Measurements from ENCODE around the gene NUB1. TPM values are rescaled to one million over a fixed set of nuclear protein-coding genes. Genes with fewer than 3 reads are reported as not detected.

Gene NUB1
- polyA plus RNA-seq, 3 donors, result 32.0 to 39.2 (median 37.2) TPM

GRCh38 chr7:151312831-151313809 is 28.5 kb upstream of the NUB1 start:
- H3K4me2 ChIP-seq (replicated peaks; ENCODE audit: extremely low read depth, low read length, poor library complexity, severe bottlenecking), result no peak overlapping the region
- H3K79me2 ChIP-seq (ENCODE audit: insufficient read depth, low read length), result no peaks in the 10 kb centered on the region
- Mint-ChIP-seq H3K9me3 (peaks cover 0 to 12% (median 6%) of the 10 kb centered on the region in 7 donors), H3K4me1 (peaks cover 6% of the 10 kb centered on the region), H3K27ac (no peak overlapping the region), H3K4me3 (no peak overlapping the region), H3K36me3 (no peaks in the 10 kb centered on the region), H3K27me3 (ENCODE audit: low read depth in 3 of 3) (peaks cover 0 to 8% (median 0%) of the 10 kb centered on the region in 3 donors)
- no peak overlapping the region for H3K27ac ChIP-seq (ENCODE audit: low read depth in 1 of 2, low read length in 2 of 2)
- H3K4me3 ChIP-seq (replicated peaks in 1 of 3; ENCODE audit: low read depth in 2 of 3, low read length in 3 of 3), result no peak overlapping the region
- no peaks in the 10 kb centered on the region for H3K36me3 ChIP-seq (replicated peaks in 1 of 2; ENCODE audit: control insufficient read depth in 1 of 2, insufficient read depth in 2 of 2, low read length in 2 of 2)
- no peak for DNase-seq
- H3K4me1 ChIP-seq (ENCODE audit: control insufficient read depth in 1 of 2, insufficient read depth in 2 of 2, low read length in 2 of 2), result peaks cover 3 to 4% of the 10 kb centered on the region in 2 donors
- peaks cover 7 to 8% of the 10 kb centered on the region in 2 donors for H3K9me3 ChIP-seq (replicated peaks in 1 of 2; ENCODE audit: control insufficient read depth in 1 of 2, insufficient read depth in 1 of 2, low read length in 2 of 2)
- H4K20me1 ChIP-seq (ENCODE audit: insufficient read depth, low read length), result no peaks in the 10 kb centered on the region
- TF ChIP-seq, protein P1, sequence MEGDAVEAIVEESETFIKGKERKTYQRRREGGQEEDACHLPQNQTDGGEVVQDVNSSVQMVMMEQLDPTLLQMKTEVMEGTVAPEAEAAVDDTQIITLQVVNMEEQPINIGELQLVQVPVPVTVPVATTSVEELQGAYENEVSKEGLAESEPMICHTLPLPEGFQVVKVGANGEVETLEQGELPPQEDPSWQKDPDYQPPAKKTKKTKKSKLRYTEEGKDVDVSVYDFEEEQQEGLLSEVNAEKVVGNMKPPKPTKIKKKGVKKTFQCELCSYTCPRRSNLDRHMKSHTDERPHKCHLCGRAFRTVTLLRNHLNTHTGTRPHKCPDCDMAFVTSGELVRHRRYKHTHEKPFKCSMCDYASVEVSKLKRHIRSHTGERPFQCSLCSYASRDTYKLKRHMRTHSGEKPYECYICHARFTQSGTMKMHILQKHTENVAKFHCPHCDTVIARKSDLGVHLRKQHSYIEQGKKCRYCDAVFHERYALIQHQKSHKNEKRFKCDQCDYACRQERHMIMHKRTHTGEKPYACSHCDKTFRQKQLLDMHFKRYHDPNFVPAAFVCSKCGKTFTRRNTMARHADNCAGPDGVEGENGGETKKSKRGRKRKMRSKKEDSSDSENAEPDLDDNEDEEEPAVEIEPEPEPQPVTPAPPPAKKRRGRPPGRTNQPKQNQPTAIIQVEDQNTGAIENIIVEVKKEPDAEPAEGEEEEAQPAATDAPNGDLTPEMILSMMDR (IDR thresholded peaks at IDR 0.05), result no peak
- H2AFZ ChIP-seq (ENCODE audit: insufficient read depth, low read depth, low read length, poor library complexity, severe bottlenecking), result no peak overlapping the region
- 80% methylated on average over 8 of the region's 8 CpGs for WGBS (ENCODE audit: insufficient coverage)
- peaks cover 0 to 3% of the 10 kb centered on the region in 2 donors for H3K27me3 ChIP-seq (ENCODE audit: control insufficient read depth in 2 of 2, insufficient read depth in 2 of 2, low read length in 2 of 2)
- intact Hi-C loops (cut with micrococcal nuclease), result loop anchor here (5.0 kb wide), 1 partner anchor 134 kb away; no protein-coding TSS in a partner anchor
- no peak overlapping the region for H3K9ac ChIP-seq (ENCODE audit: insufficient read depth, low read length, poor library complexity, severe bottlenecking)

GRCh38 chr7:151313857-151314256 is 27.8 kb upstream of the NUB1 start:
- no peak overlapping the region for H3K27ac ChIP-seq (ENCODE audit: low read depth in 1 of 2, low read length in 2 of 2)
- H3K36me3 ChIP-seq (replicated peaks in 1 of 2; ENCODE audit: control insufficient read depth in 1 of 2, insufficient read depth in 2 of 2, low read length in 2 of 2), result no peaks in the 10 kb centered on the region
- peaks cover 0 to 8% (median 0%) of the 10 kb centered on the region in 3 donors for H3K27me3 Mint-ChIP-seq (ENCODE audit: low read depth in 3 of 3)
- TF ChIP-seq, protein P1 (IDR thresholded peaks at IDR 0.05), result no peak
- peaks cover 3 to 4% of the 10 kb centered on the region in 2 donors for H3K4me1 ChIP-seq (ENCODE audit: control insufficient read depth in 1 of 2, insufficient read depth in 2 of 2, low read length in 2 of 2)
- no peak overlapping the region for H3K27ac Mint-ChIP-seq
- DNase-seq, result no peak
- H3K9ac ChIP-seq (ENCODE audit: insufficient read depth, low read length, poor library complexity, severe bottlenecking), result no peak overlapping the region
- 82% methylated on average over 7 of the region's 10 CpGs for WGBS (ENCODE audit: insufficient coverage)
- H3K4me3 ChIP-seq (replicated peaks in 1 of 3; ENCODE audit: low read depth in 2 of 3, low read length in 3 of 3), result no peak overlapping the region
- H3K79me2 ChIP-seq (ENCODE audit: insufficient read depth, low read length), result no peaks in the 10 kb centered on the region
- intact Hi-C loops (cut with micrococcal nuclease), result loop anchor here (2.0 to 5.0 kb wide), 2 partner anchors 37 to 133 kb away; no protein-coding TSS in a partner anchor
- H3K4me3 Mint-ChIP-seq, result no peak overlapping the region
- no peak overlapping the region for H3K4me2 ChIP-seq (replicated peaks; ENCODE audit: extremely low read depth, low read length, poor library complexity, severe bottlenecking)
- peaks cover 6% of the 10 kb centered on the region for H3K4me1 Mint-ChIP-seq
- H3K9me3 Mint-ChIP-seq, result peaks cover 1 to 14% (median 9%) of the 10 kb centered on the region in 7 donors
- peaks cover 9 to 10% of the 10 kb centered on the region in 2 donors for H3K9me3 ChIP-seq (replicated peaks in 1 of 2; ENCODE audit: control insufficient read depth in 1 of 2, insufficient read depth in 1 of 2, low read length in 2 of 2)
- H4K20me1 ChIP-seq (ENCODE audit: insufficient read depth, low read length), result no peaks in the 10 kb centered on the region
- H3K36me3 Mint-ChIP-seq, result no peaks in the 10 kb centered on the region
- no peak overlapping the region for H2AFZ ChIP-seq (ENCODE audit: insufficient read depth, low read depth, low read length, poor library complexity, severe bottlenecking)
- H3K27me3 ChIP-seq (ENCODE audit: control insufficient read depth in 2 of 2, insufficient read depth in 2 of 2, low read length in 2 of 2), result peaks cover 0 to 3% of the 10 kb centered on the region in 2 donors

All from CD14-positive monocyte (primary cell).